ENCODE results near the gene GATA2. TPM values are rescaled to one million over a fixed set of nuclear protein-coding genes. Genes with fewer than 3 reads are reported as not detected.

GATA2 gene
- total and polyA plus RNA-seq, 2 of the 8 experiments (the other 6 are each of a cell fraction or from before 2014, with no cell fraction given), result 0.03 to 0.30 TPM

GRCh38 chr3:128491691-128491940, 1.4 kb downstream of the GATA2 start (continued):
- TF ChIP-seq E2F6 (IDR thresholded peaks at IDR 0.05) (no peak), RAD21 (IDR thresholded peaks at IDR 0.05 in 1 of 2, conservative IDR thresholded peaks at IDR 0.05 in 1 of 2; ENCODE audit: low read depth in 2 of 2, low read length in 2 of 2) (no peak), CBX5 (IDR thresholded peaks at IDR 0.05; ENCODE audit: low read depth, low read length) (no peak)
